PC-9 (cell line): Measurements from ENCODE around the gene INHBB.

ENCODE experiments used
- CTCF ChIP-seq: fragments of 200-600 bp; sonication (generic); conservative IDR thresholded peaks from 2 replicates; pipeline ENCODE4 v1.6.1; 2017; ENCODE audit warnings: mixed run types, antibody characterized with exemption, mild to moderate bottlenecking, moderate library complexity
- EZH2 ChIP-seq: fragments of 200-600 bp; sonication (generic); IDR thresholded peaks from 2 replicates; pipeline ENCODE4 v1.8.0; 2017; ENCODE audit warnings: antibody characterized with exemption, low read depth

DNA sequence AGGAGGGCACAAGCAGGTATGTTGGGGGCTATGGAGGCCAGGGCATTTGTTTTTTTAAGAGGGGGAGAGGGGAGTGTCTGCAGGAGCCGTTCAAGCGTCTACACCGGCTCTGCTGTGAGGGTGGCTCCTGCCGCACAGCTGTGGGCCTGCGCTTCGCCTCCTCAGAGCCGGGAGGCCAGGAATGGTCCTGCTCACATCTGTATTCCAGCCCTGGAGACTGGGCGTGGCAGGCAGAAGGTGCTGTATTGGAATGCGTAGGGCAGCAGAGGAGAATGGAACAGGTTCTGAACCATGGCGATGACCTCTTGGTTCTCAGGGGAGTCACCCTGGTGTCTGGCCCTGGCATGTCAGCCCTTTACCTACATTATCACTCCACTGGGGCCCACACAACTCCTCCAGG is 26.8 kb upstream of the INHBB start:
- TF ChIP-seq CTCF (no peak), EZH2 (no peak)
